OCI-LY1 (cell line): ENCODE data around the gene OR4D2.

Experiments
- H2AFZ ChIP-seq: fragments of 200-600 bp; sonication (generic), shearing (Covaris generic); 2 replicates; pipeline ENCODE4 v1.6.0; 2014; ENCODE audit warnings: antibody characterized with exemption, mild to moderate bottlenecking, low read length
- H3F3A ChIP-seq: fragments of 200-600 bp; sonication (generic), shearing (Covaris generic); 2 replicates; pipeline ENCODE4 v1.6.0; 2014; ENCODE audit warnings: mild to moderate bottlenecking, antibody characterized with exemption, low read length, moderate library complexity; ENCODE audit not compliant: insufficient read depth
- H3K27ac ChIP-seq: fragments of 200-600 bp; sonication (generic); 2 replicates; pipeline ENCODE4 v1.5.1; 2014; ENCODE audit warnings: low read length, mixed run types, mild to moderate bottlenecking, low read depth; ENCODE audit not compliant: poor library complexity, severe bottlenecking
- H3K27me3 ChIP-seq: fragments of 200-600 bp; sonication (generic); 2 replicates; pipeline ENCODE4 v1.6.0; 2014; ENCODE audit warnings: antibody characterized with exemption, mild to moderate bottlenecking, low read length, moderate library complexity; ENCODE audit not compliant: insufficient read depth
- H3K36me3 ChIP-seq: fragments of 200-600 bp; sonication (generic); 2 replicates; pipeline ENCODE4 v1.6.1; 2014; ENCODE audit warnings: mild to moderate bottlenecking, antibody characterized with exemption, low read length, moderate library complexity, mixed read lengths; ENCODE audit not compliant: insufficient read depth
- H3K4me1 ChIP-seq: fragments of 200-600 bp; sonication (generic); 2 replicates; pipeline ENCODE4 v1.5.1; 2014; ENCODE audit warnings: mild to moderate bottlenecking, low read length, moderate library complexity; ENCODE audit not compliant: insufficient read depth, severe bottlenecking
- H3K4me2 ChIP-seq: fragments of 200-600 bp; sonication (generic), shearing (Covaris generic); 2 replicates; pipeline ENCODE4 v1.6.1; 2014; ENCODE audit warnings: low read length
- H3K4me3 ChIP-seq: fragments of 200-600 bp; sonication (generic); 2 replicates; pipeline ENCODE4 v1.5.1; 2014; ENCODE audit warnings: low read length, low read depth, mild to moderate bottlenecking, mixed read lengths; ENCODE audit not compliant: poor library complexity, severe bottlenecking
- H3K79me2 ChIP-seq: fragments of 200-600 bp; shearing (Covaris generic); 2 replicates; pipeline ENCODE4 v1.6.1; 2016; ENCODE audit warnings: mixed run types, low read length, mixed read lengths; ENCODE audit not compliant: insufficient read depth
- H3K9ac ChIP-seq: fragments of 200-600 bp; sonication (generic), shearing (Covaris generic); 2 replicates; pipeline ENCODE4 v1.6.1; 2014; ENCODE audit warnings: mild to moderate bottlenecking, low read length, mixed read lengths
- H3K9me2 ChIP-seq: fragments of 200-600 bp; sonication (generic), shearing (Covaris generic); 2 replicates; pipeline ENCODE4 v1.6.1; 2014; ENCODE audit warnings: low read depth, mild to moderate bottlenecking, low read length, mixed read lengths
- H3K9me3 ChIP-seq: fragments of 200-600 bp; shearing (Covaris generic); 2 replicates; pipeline ENCODE4 v1.6.1; 2014; ENCODE audit warnings: low read length, mixed read lengths
- H4K20me1 ChIP-seq: fragments of 200-600 bp; sonication (generic), shearing (Covaris generic); 2 replicates; pipeline ENCODE4 v1.6.0; 2016; ENCODE audit warnings: mild to moderate bottlenecking, low read length; ENCODE audit not compliant: insufficient read depth
- CTCF ChIP-seq: fragments of 200-600 bp; sonication (generic), shearing (Covaris generic); IDR thresholded peaks from 2 replicates; pipeline ENCODE4 v1.5.1; 2017; ENCODE audit warnings: mild to moderate bottlenecking, antibody characterized with exemption, low read length, moderate library complexity, mixed read lengths
- EZH2 ChIP-seq: fragments of 200-600 bp; sonication (generic), shearing (Covaris generic); IDR thresholded peaks from 2 replicates; pipeline ENCODE4 v1.8.0; 2017; ENCODE audit warnings: borderline replicate concordance, mixed run types, mild to moderate bottlenecking, antibody characterized with exemption, low read length, moderate library complexity, mixed read lengths

OR4D2 gene

GRCh38 chr17:58187063-58187462 is 20.3 kb downstream of the OR4D2 start:
- Histone ChIP-seq H3K27ac (no peak overlapping the region), H3K36me3 (no peaks in the 10 kb centered on the region), H3K9me3 (no peaks in the 10 kb centered on the region), H3K9me2 (no peaks in the 10 kb centered on the region), H2AFZ (no peak overlapping the region), H3K27me3 (peaks cover 5% of the 10 kb centered on the region; the same call in 1 of the 2 replicates), H3K4me3 (no peak overlapping the region), H4K20me1 (no peaks in the 10 kb centered on the region), H3K9ac (no peak overlapping the region), H3F3A (no peaks in the 10 kb centered on the region), H3K4me1 (no peaks in the 10 kb centered on the region), H3K79me2 (no peaks in the 10 kb centered on the region), H3K4me2 (no peak overlapping the region)
- TF ChIP-seq EZH2, result no peak
- no peak for TF ChIP-seq CTCF

GRCh38 chr17:58187675-58188074 is 20.9 kb downstream of the OR4D2 start:
- Histone ChIP-seq H3K9ac (no peak overlapping the region), H3F3A (no peaks in the 10 kb centered on the region), H3K79me2 (no peaks in the 10 kb centered on the region), H3K36me3 (no peaks in the 10 kb centered on the region), H2AFZ (no peak overlapping the region), H3K27ac (no peak overlapping the region), H3K4me2 (no peak overlapping the region), H4K20me1 (no peaks in the 10 kb centered on the region), H3K4me3 (no peak overlapping the region), H3K9me2 (no peaks in the 10 kb centered on the region), H3K4me1 (no peaks in the 10 kb centered on the region), H3K9me3 (no peaks in the 10 kb centered on the region), H3K27me3 (peaks cover 5% of the 10 kb centered on the region; the same call in 1 of the 2 replicates)
- TF ChIP-seq CTCF, result no peak
- no peak for TF ChIP-seq EZH2

- Histone ChIP-seq H3K4me3 (no peak overlapping the region), H3F3A (no peaks in the 10 kb centered on the region), H3K9me3 (no peaks in the 10 kb centered on the region), H3K27ac (no peak overlapping the region), H3K4me2 (no peak overlapping the region), H3K9ac (no peak overlapping the region), H2AFZ (no peak overlapping the region), H3K4me1 (no peaks in the 10 kb centered on the region), H4K20me1 (no peaks in the 10 kb centered on the region), H3K79me2 (no peaks in the 10 kb centered on the region), H3K36me3 (no peaks in the 10 kb centered on the region), H3K9me2 (no peaks in the 10 kb centered on the region), H3K27me3 (peaks cover 5% of the 10 kb centered on the region; the same call in 1 of the 2 replicates)
- TF ChIP-seq CTCF, result no peak
- TF ChIP-seq EZH2, result no peak
These were observed 22.8 kb downstream of the OR4D2 start for GRCh38 chr17:58189436-58190146.
